DOHH2 (cell line): ENCODE measurements around the gene STIM2.

ENCODE experiments used
- EZH2phosphoT487 ChIP-seq: fragments of 200-600 bp; sonication (generic); IDR thresholded peaks from 2 replicates; pipeline ENCODE4 v1.6.1; 2017; ENCODE audit warnings: borderline replicate concordance, mild to moderate bottlenecking, antibody characterized with exemption, low read length, moderate library complexity, mixed read lengths
- TF ChIP-seq, protein P1 (sequence below): fragments of 200-600 bp; sonication (generic); IDR thresholded peaks from one replicate; pipeline ENCODE4 v1.5.1; 2014; ENCODE audit warnings: antibody characterized with exemption, mild to moderate bottlenecking, low read depth, low read length; ENCODE audit not compliant: poor library complexity, severe bottlenecking

- TF ChIP-seq EZH2phosphoT487: no peak
- TF ChIP-seq, protein P1, sequence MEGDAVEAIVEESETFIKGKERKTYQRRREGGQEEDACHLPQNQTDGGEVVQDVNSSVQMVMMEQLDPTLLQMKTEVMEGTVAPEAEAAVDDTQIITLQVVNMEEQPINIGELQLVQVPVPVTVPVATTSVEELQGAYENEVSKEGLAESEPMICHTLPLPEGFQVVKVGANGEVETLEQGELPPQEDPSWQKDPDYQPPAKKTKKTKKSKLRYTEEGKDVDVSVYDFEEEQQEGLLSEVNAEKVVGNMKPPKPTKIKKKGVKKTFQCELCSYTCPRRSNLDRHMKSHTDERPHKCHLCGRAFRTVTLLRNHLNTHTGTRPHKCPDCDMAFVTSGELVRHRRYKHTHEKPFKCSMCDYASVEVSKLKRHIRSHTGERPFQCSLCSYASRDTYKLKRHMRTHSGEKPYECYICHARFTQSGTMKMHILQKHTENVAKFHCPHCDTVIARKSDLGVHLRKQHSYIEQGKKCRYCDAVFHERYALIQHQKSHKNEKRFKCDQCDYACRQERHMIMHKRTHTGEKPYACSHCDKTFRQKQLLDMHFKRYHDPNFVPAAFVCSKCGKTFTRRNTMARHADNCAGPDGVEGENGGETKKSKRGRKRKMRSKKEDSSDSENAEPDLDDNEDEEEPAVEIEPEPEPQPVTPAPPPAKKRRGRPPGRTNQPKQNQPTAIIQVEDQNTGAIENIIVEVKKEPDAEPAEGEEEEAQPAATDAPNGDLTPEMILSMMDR: no peak
These were observed 6.1 kb downstream of the STIM2 start for GRCh38 chr4:26866781-26867180.
